ENCODE results near the gene RTP4. TPM values are rescaled to one million over a fixed set of nuclear protein-coding genes. Genes with fewer than 3 reads are reported as not detected.
"Not testable (repeated sequence)": the region's sequence is repeated elsewhere in the genome, so short reads cannot be mapped to it uniquely, and the experiment has no call there.

The RTP4 gene
- total RNA-seq, 2 experiments from 2014 or later = 0.43 to 0.81 TPM

- H3K27me3 Mint-ChIP-seq (ENCODE audit: low read depth) = no peaks in the 10 kb centered on the region
- H3K27ac Mint-ChIP-seq = no peak overlapping the region
- peaks cover 8% of the 10 kb centered on the region for H3K9me3 Mint-ChIP-seq
- CTCF ChIA-PET = interaction anchor here (2.2 kb wide), 1 partner anchor 58 kb away, joined by 6 read pairs; no protein-coding TSS in a partner anchor
- no peak overlapping the region for H3K4me3 Mint-ChIP-seq
- H3K36me3 Mint-ChIP-seq (ENCODE audit: low read depth) = peaks cover 8% of the 10 kb centered on the region
- intact Hi-C loops (cut with micrococcal nuclease) = no loop called here
- no peak for DNase-seq
- no peaks in the 10 kb centered on the region for H3K4me1 Mint-ChIP-seq (ENCODE audit: low read depth)
These were observed 9.7 kb downstream of the RTP4 start for GRCh38 chr3:187377842-187378241.

DNA sequence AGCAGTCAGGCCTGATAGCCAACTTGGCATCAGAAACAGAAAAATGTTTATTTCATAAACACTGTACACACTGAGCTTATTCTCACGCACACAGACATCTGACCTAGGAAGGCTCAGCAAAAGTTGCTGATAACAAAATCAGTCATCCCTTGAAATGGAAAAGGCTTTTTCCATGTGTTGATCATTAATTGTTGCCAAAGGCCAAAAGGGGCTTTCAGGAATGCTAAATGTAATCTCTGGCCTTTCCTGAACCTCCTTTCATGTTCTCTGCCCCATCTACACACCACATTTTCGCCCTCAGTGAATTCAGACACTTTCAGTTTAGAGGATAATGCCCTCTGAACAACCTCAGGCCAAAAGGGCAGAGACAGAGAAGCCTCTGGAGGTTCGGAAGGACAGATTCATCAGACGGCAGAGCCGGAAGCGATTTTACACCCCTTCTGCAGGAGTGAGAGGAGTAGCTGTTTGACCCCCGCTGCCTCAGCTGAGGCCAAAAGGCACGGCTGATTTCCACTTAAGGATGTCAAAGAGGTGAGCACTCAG is 14.5 kb downstream of the RTP4 start:
- CTCF ChIA-PET = interaction anchor here (0.7 kb wide), 1 partner anchor 83 kb away, joined by 3 read pairs; no protein-coding TSS in a partner anchor
- no peaks in the 10 kb centered on the region for H3K36me3 Mint-ChIP-seq (ENCODE audit: low read depth)
- intact Hi-C loops (cut with micrococcal nuclease) = no loop called here

GRCh38 chr3:187383246-187383645 is 15.1 kb downstream of the RTP4 start:
- DNase-seq = no peak
- CTCF ChIA-PET = no interaction called here
- H3K4me3 Mint-ChIP-seq = no peak overlapping the region
- H3K9me3 Mint-ChIP-seq = peaks cover 7% of the 10 kb centered on the region
- H3K27me3 Mint-ChIP-seq (ENCODE audit: low read depth) = peaks cover 9% of the 10 kb centered on the region
- no peak overlapping the region for H3K27ac Mint-ChIP-seq
- intact Hi-C loops (cut with micrococcal nuclease) = no loop called here
- no peaks in the 10 kb centered on the region for H3K36me3 Mint-ChIP-seq (ENCODE audit: low read depth)
- no peaks in the 10 kb centered on the region for H3K4me1 Mint-ChIP-seq (ENCODE audit: low read depth)

More for the DNA sequence above, 14.5 kb downstream of the RTP4 start:
- H3K4me1 Mint-ChIP-seq (ENCODE audit: low read depth) = no peaks in the 10 kb centered on the region
- no peak overlapping the region for H3K27ac Mint-ChIP-seq
- no peak overlapping the region for H3K4me3 Mint-ChIP-seq
- H3K27me3 Mint-ChIP-seq (ENCODE audit: low read depth) = peaks cover 6% of the 10 kb centered on the region
- no peak for DNase-seq
- peaks cover 6% of the 10 kb centered on the region for H3K9me3 Mint-ChIP-seq

- Mint-ChIP-seq H3K36me3 (ENCODE audit: low read depth) (no peaks in the 10 kb centered on the region), H3K9me3 (peaks cover 7% of the 10 kb centered on the region), H3K27ac (no peak overlapping the region), H3K4me3 (no peak overlapping the region), H3K27me3 (ENCODE audit: low read depth) (peaks cover 17% of the 10 kb centered on the region), H3K4me1 (ENCODE audit: low read depth) (no peaks in the 10 kb centered on the region)
- CTCF ChIA-PET = no interaction called here
- DNase-seq = no peak
- intact Hi-C loops (cut with micrococcal nuclease) = no loop called here
These were observed 17.1 kb downstream of the RTP4 start for GRCh38 chr3:187385296-187385695.

- Mint-ChIP-seq H3K4me3 (no peak overlapping the region), H3K4me1 (ENCODE audit: low read depth) (no peaks in the 10 kb centered on the region), H3K9me3 (no peaks in the 10 kb centered on the region), H3K27me3 (ENCODE audit: low read depth) (peaks cover 12% of the 10 kb centered on the region), H3K36me3 (ENCODE audit: low read depth) (no peaks in the 10 kb centered on the region), H3K27ac (no peak overlapping the region)
- CTCF ChIA-PET = interaction anchor here (0.8 to 1.3 kb wide), 3 partner anchors 9 to 77 kb away, joined by 3 to 5 read pairs (median 4); no protein-coding TSS in a partner anchor
- intact Hi-C loops (cut with micrococcal nuclease) = no loop called here
- no peak for DNase-seq
These were observed 28.5 kb downstream of the RTP4 start for GRCh38 chr3:187396661-187397060.

DNA sequence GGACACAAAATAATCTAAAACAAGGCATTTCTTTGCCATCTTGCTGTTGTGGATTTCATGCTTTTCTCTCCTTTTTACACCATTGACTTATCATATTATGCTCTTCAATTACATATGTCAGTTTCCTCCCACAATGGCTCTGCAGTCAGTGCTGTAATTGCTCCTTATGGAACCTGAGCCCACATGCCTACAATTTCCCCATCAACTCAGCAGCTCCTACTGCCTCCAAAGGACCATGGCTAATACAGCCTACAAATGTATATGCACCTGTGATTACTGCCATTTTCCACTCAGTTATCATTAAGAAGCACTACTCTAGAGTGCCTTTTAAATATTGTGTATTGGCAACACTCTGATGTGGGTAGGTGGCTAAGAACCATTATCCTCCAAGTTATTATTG is 30.8 kb downstream of the RTP4 start:
- H3K4me1 Mint-ChIP-seq (ENCODE audit: low read depth) = no peaks in the 10 kb centered on the region
- peaks cover 9% of the 10 kb centered on the region for H3K27me3 Mint-ChIP-seq (ENCODE audit: low read depth)
- no peak overlapping the region for H3K4me3 Mint-ChIP-seq
- no peak overlapping the region for H3K27ac Mint-ChIP-seq
- no peaks in the 10 kb centered on the region for H3K9me3 Mint-ChIP-seq
- no peak for DNase-seq
- CTCF ChIA-PET = no interaction called here
- no peaks in the 10 kb centered on the region for H3K36me3 Mint-ChIP-seq (ENCODE audit: low read depth)
- intact Hi-C loops (cut with micrococcal nuclease) = no loop called here

DNA sequence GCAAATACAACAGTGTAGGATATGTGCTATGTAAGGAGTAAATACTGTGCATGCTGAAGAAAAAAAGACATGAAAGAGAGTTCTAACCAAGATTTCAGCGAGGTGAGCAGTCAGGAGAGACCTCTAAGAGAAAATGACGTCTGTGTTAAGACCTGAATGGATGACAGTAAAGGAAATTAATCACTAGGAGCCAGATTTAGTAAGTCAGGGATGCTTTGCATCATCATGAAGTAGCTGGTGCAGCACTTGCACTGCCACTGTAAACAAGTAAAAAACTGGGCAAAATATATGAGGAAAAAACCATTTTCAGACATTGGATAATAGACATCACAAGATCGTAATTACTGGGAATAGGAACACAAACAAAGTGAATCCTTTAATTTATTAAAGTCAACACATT is 32.6 kb downstream of the RTP4 start:
- no peak overlapping the region for H3K27ac Mint-ChIP-seq
- H3K4me3 Mint-ChIP-seq = no peak overlapping the region
- CTCF ChIA-PET = interaction anchor here (0.6 kb wide), 1 partner anchor 340 kb away, joined by 3 read pairs; no protein-coding TSS in a partner anchor
- intact Hi-C loops (cut with micrococcal nuclease) = no loop called here
- H3K4me1 Mint-ChIP-seq (ENCODE audit: low read depth) = no peaks in the 10 kb centered on the region
- H3K36me3 Mint-ChIP-seq (ENCODE audit: low read depth) = no peaks in the 10 kb centered on the region
- peaks cover 12% of the 10 kb centered on the region for H3K27me3 Mint-ChIP-seq (ENCODE audit: low read depth)
- no peaks in the 10 kb centered on the region for H3K9me3 Mint-ChIP-seq
- DNase-seq = no peak

GRCh38 chr3:187401856-187402255 is 33.7 kb downstream of the RTP4 start:
- H3K36me3 Mint-ChIP-seq (ENCODE audit: low read depth) = no peaks in the 10 kb centered on the region
- no peak for DNase-seq
- peaks cover 12% of the 10 kb centered on the region for H3K27me3 Mint-ChIP-seq (ENCODE audit: low read depth)
- no peaks in the 10 kb centered on the region for H3K4me1 Mint-ChIP-seq (ENCODE audit: low read depth)
- CTCF ChIA-PET = no interaction called here
- no peak overlapping the region for H3K27ac Mint-ChIP-seq
- H3K4me3 Mint-ChIP-seq = no peak overlapping the region
- intact Hi-C loops (cut with micrococcal nuclease) = no loop called here
- no peaks in the 10 kb centered on the region for H3K9me3 Mint-ChIP-seq

GRCh38 chr3:187403768-187404288 is 35.6 kb downstream of the RTP4 start:
- CTCF ChIA-PET = interaction anchor here (0.6 to 2.3 kb wide), 2 partner anchors 84 to 275 kb away, joined by 3 to 9 read pairs; no protein-coding TSS in a partner anchor
- Mint-ChIP-seq H3K27me3 (ENCODE audit: low read depth) (peaks cover 21% of the 10 kb centered on the region), H3K36me3 (ENCODE audit: low read depth) (no peaks in the 10 kb centered on the region), H3K27ac (no peak overlapping the region), H3K4me1 (ENCODE audit: low read depth) (no peaks in the 10 kb centered on the region), H3K9me3 (no peaks in the 10 kb centered on the region), H3K4me3 (no peak overlapping the region)
- DNase-seq = no peak
- intact Hi-C loops (cut with micrococcal nuclease) = no loop called here

- Mint-ChIP-seq H3K4me3 (no peak overlapping the region), H3K9me3 (no peaks in the 10 kb centered on the region), H3K27me3 (ENCODE audit: low read depth) (peaks cover 23% of the 10 kb centered on the region), H3K36me3 (ENCODE audit: low read depth) (peaks cover 1% of the 10 kb centered on the region), H3K4me1 (ENCODE audit: low read depth) (no peaks in the 10 kb centered on the region), H3K27ac (no peak overlapping the region)
- CTCF ChIA-PET = interaction anchor here (1.1 kb wide), 1 partner anchor 87 kb away, joined by 4 read pairs; no protein-coding TSS in a partner anchor
- intact Hi-C loops (cut with micrococcal nuclease) = no loop called here
- no peak for DNase-seq
These were observed 38.7 kb downstream of the RTP4 start for GRCh38 chr3:187406927-187407326.

GRCh38 chr3:187411991-187412781 is 44.0 kb downstream of the RTP4 start:
- H3K9me3 Mint-ChIP-seq; H3K27ac Mint-ChIP-seq; DNase-seq; H3K4me1 Mint-ChIP-seq (ENCODE audit: low read depth); H3K36me3 Mint-ChIP-seq (ENCODE audit: low read depth); intact Hi-C loops (cut with micrococcal nuclease); CTCF ChIA-PET; H3K4me3 Mint-ChIP-seq: not testable (repeated sequence)
- H3K27me3 Mint-ChIP-seq (ENCODE audit: low read depth) = peaks cover 21% of the 10 kb centered on the region

All from activated naive CD4-positive, alpha-beta T cell treated with anti-CD3 and anti-CD28 coated beads for 36 hours (primary cell).